ENCODE measurements around the gene AJM1. TPM values are rescaled to one million over a fixed set of nuclear protein-coding genes. Genes with fewer than 3 reads are reported as not detected.

Gene AJM1
- total RNA-seq, 2 experiments from 2014 or later, result 1.1 to 1.2 TPM

GRCh38 chr9:136847826-136848392 lies 5.6 kb downstream of the AJM1 start:
- Mint-ChIP-seq H3K4me3 (peak overlapping the region; percentile 82), H3K27me3 (peaks cover 28% of the 10 kb centered on the region), H3K36me3 (ENCODE audit: low read depth) (peaks cover 8% of the 10 kb centered on the region), H3K9me3 (no peaks in the 10 kb centered on the region), H3K4me1 (ENCODE audit: low read depth) (peaks cover 15% of the 10 kb centered on the region), H3K27ac (peak overlapping the region; percentile 42)
- Histone ChIP-seq H3K4me1 (ENCODE audit: insufficient read depth, low read length) (peaks cover 59% of the 10 kb centered on the region), H3K9me3 (ENCODE audit: control insufficient read depth in 1 of 2, insufficient read depth in 1 of 2, low read length in 2 of 2) (peaks cover 0 to 15% of the 10 kb centered on the region in 2 experiments), H3K27me3 (ENCODE audit: control insufficient read depth in 1 of 2, insufficient read depth in 2 of 2, low read length in 2 of 2) (peaks cover 15 to 23% of the 10 kb centered on the region in 2 experiments), H3K36me3 (ENCODE audit: insufficient read depth, low read length) (peaks cover 10% of the 10 kb centered on the region), H3K27ac (ENCODE audit: low read depth in 1 of 2, low read length in 2 of 2) (no peak overlapping the region), H3K4me3 (ENCODE audit: low read length) (peak overlapping the region; percentile 84)
- no peak for TF ChIP-seq CTCF (IDR thresholded peaks at IDR 0.05)
- DNase-seq (peak; percentile 32 to 81 (median 54)), ATAC-seq (ENCODE audit: poor library complexity) (no peak)
- POLR2A ChIA-PET, result interaction anchor here (1.3 to 1.7 kb wide), 5 partner anchors 16 to 148 kb away, joined by 3 to 5 read pairs (median 4); partner anchors contain the start of genes CLIC3 and TRAF2
- CTCF ChIA-PET, result no interaction called here
- intact Hi-C loops (cut with DNase I, micrococcal nuclease), result loop anchor here in 1 of 2 experiments (1.0 to 10.0 kb wide), 4 partner anchors 33 to 97 kb away; partner anchors contain the start of genes C8G, FBXW5, RABL6 and TRAF2

GRCh38 chr9:136848393-136849037 lies 6.2 kb downstream of the AJM1 start:
- Histone ChIP-seq H3K4me1 (ENCODE audit: insufficient read depth, low read length) (peaks cover 53% of the 10 kb centered on the region), H3K4me3 (ENCODE audit: low read length) (peak overlapping the region; percentile 84)

More at GRCh38 chr9:136848393-136849037, 6.2 kb downstream of the AJM1 start:
- H3K4me1 Mint-ChIP-seq (ENCODE audit: low read depth), result peaks cover 13% of the 10 kb centered on the region
- H3K27me3 Mint-ChIP-seq, result peaks cover 25% of the 10 kb centered on the region
- no peaks in the 10 kb centered on the region for H3K9me3 Mint-ChIP-seq
- intact Hi-C loops (cut with DNase I, micrococcal nuclease), result loop anchor here (1.0 to 10.0 kb wide), 7 partner anchors 18 to 96 kb away; partner anchors contain the start of genes FBXW5 (in 2 of the 2), RABL6 (in 2 of the 2), TRAF2 (in 2 of the 2) and C8G (in 1 of the 2)
- Histone ChIP-seq H3K9me3 (ENCODE audit: control insufficient read depth in 1 of 2, insufficient read depth in 1 of 2, low read length in 2 of 2) (peaks cover 0 to 15% of the 10 kb centered on the region in 2 experiments), H3K27me3 (ENCODE audit: control insufficient read depth in 1 of 2, insufficient read depth in 2 of 2, low read length in 2 of 2) (peaks cover 15 to 17% of the 10 kb centered on the region in 2 experiments), H3K27ac (ENCODE audit: low read depth in 1 of 2, low read length in 2 of 2) (no peak overlapping the region), H3K36me3 (ENCODE audit: insufficient read depth, low read length) (peaks cover 10% of the 10 kb centered on the region)
- peak overlapping the region; percentile 97 for H3K4me3 Mint-ChIP-seq
- peak overlapping the region; percentile 91 for H3K27ac Mint-ChIP-seq
- ATAC-seq (ENCODE audit: poor library complexity) (no peak), DNase-seq (peak in 5 of 14 experiments; percentile 14 to 61 (median 32))
- H3K36me3 Mint-ChIP-seq (ENCODE audit: low read depth), result peaks cover 8% of the 10 kb centered on the region
- TF ChIP-seq CTCF (IDR thresholded peaks at IDR 0.05), result no peak
- ChIA-PET CTCF (no interaction called here), POLR2A (interaction anchor here (1.3 to 1.7 kb wide), 3 partner anchors 38 to 54 kb away, joined by 3 to 5 read pairs (median 4); partner anchors contain the start of gene TRAF2)

Measured in CD4-positive, alpha-beta T cell (primary cell).